A673 (cell line): ENCODE measurements around the gene SPECC1L. TPM values are rescaled to one million over a fixed set of nuclear protein-coding genes. Genes with fewer than 3 reads are reported as not detected.

Source experiments
- BruUV-seq: library from RNA; stranded (reverse); fragments of 400-500 nt; replicated peaks from 2 replicates; lab custom pipeline; 2021; lab: Mats Ljungman, UMichigan
- CTCF ChIA-PET: fragments of 300-600 bp; sonication (Branson Sonifier 250); formaldehyde crosslinking; loops from one replicate; lab custom pipeline; 2022; ENCODE audit warnings: antibody characterized with exemption; lab: Charles Lee
- POLR2A ChIA-PET: fragments of 300-600 bp; sonication (Branson Sonifier 250); formaldehyde crosslinking; loops from one replicate; lab custom pipeline; 2022; ENCODE audit warnings: antibody characterized with exemption; ENCODE audit not compliant: low non-redundant PET; lab: Charles Lee
- DNase-seq: peaks from one replicate; pipeline ENCODE4 v3.0.0-alpha.2; 2015; ENCODE audit warnings: low spot score
- H3K27ac ChIP-seq: fragments of 200-600 bp; sonication (generic); 2 replicates; pipeline ENCODE4 v1.5.1; 2016; ENCODE audit warnings: mixed run types, low read depth, mild to moderate bottlenecking, mixed read lengths, antibody characterized with exemption, low read length; ENCODE audit not compliant: poor library complexity, severe bottlenecking
- H3K27me3 ChIP-seq: fragments of 200-600 bp; sonication (generic); replicated peaks from 2 replicates; pipeline ENCODE4 v1.6.1; 2017; ENCODE audit warnings: mixed run types, low read depth, mild to moderate bottlenecking, mixed read lengths, antibody characterized with exemption, low read length; ENCODE audit not compliant: insufficient read depth, poor library complexity
- H3K36me3 ChIP-seq: fragments of 200-600 bp; sonication (generic); 2 replicates; pipeline ENCODE4 v1.6.1; 2016; ENCODE audit warnings: mixed run types, mild to moderate bottlenecking, mixed read lengths, antibody characterized with exemption, low read length; ENCODE audit not compliant: insufficient read depth, poor library complexity, severe bottlenecking
- H3K4me1 ChIP-seq: fragments of 200-600 bp; sonication (generic); 2 replicates; pipeline ENCODE4 v1.6.1; 2017; ENCODE audit warnings: mixed run types, mild to moderate bottlenecking, mixed read lengths, antibody characterized with exemption, low read length; ENCODE audit not compliant: insufficient read depth, poor library complexity, severe bottlenecking
- H3K4me3 ChIP-seq: fragments of 200-600 bp; sonication (generic); 2 replicates; pipeline ENCODE4 v1.5.1; 2016; ENCODE audit warnings: low read depth, mixed run types, mild to moderate bottlenecking, mixed read lengths, low read length; ENCODE audit not compliant: poor library complexity, severe bottlenecking
- H3K9me3 ChIP-seq: fragments of 200-600 bp; sonication (generic); 2 replicates; pipeline ENCODE4 v1.6.1; 2016; ENCODE audit warnings: mixed run types, low read depth, mild to moderate bottlenecking, mixed read lengths, antibody characterized with exemption, low read length; ENCODE audit not compliant: poor library complexity, severe bottlenecking
- EZH2 ChIP-seq: fragments of 200-600 bp; sonication (generic); IDR thresholded peaks from 2 replicates; pipeline ENCODE4 v1.6.1; 2017; ENCODE audit warnings: borderline replicate concordance, low read depth, mild to moderate bottlenecking, mixed read lengths, antibody characterized with exemption, low read length; ENCODE audit not compliant: poor library complexity, severe bottlenecking
- intact Hi-C: fragments of 100-400 bp; cut with micrococcal nuclease; formaldehyde crosslinking; loops from one replicate; pipeline ENCODE4 v1.10.0; 2022; ENCODE audit not compliant: unreplicated experiment
- total RNA-seq: library from RNA; stranded (reverse); gene quantifications from 2 replicates; pipeline ENCODE4 v1.2.3, GENCODE V29; 2021
- TF ChIP-seq, protein P1 (sequence below): fragments of 300-800, 200-600 bp; sonication (generic); conservative IDR thresholded peaks from 2 replicates; pipeline ENCODE4 v1.5.1; 2017; ENCODE audit warnings: low read depth, mild to moderate bottlenecking, antibody characterized with exemption, low read length, moderate library complexity, mixed read lengths

Gene SPECC1L
- total RNA-seq, 1 experiment from 2014 or later, result 56.7 TPM

DNA sequence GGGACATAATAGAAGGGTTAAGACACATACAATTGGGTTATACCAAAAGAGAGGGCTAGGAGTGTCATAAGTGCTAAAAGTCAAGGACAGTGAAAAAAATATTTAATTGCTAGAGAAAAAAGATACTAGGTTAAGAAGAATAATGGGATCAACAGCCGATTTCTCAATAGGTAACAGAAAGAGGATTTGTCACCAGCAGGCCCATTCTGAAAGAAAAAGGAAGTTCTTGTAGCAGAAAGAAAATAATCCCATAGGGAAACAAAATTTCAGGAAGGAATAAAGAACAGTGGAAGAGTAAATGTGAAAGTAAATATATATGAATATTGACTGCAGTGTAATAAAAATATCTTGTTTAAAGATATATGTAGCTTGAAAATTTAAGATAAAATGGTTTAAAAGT lies 113.5 kb downstream of the SPECC1L start:
- no TSS peak for BruUV-seq
- no peak for TF ChIP-seq EZH2
- intact Hi-C loops, result no loop called here
- ChIA-PET CTCF (no interaction called here), POLR2A (no interaction called here)
- H3K27ac ChIP-seq, result no peak overlapping the region
- H3K4me3 ChIP-seq, result no peak overlapping the region
- H3K9me3 ChIP-seq, result no peaks in the 10 kb centered on the region
- DNase-seq, result no peak
- H3K27me3 ChIP-seq, result no peaks in the 10 kb centered on the region
- H3K36me3 ChIP-seq, result no peaks in the 10 kb centered on the region
- peaks cover 6% of the 10 kb centered on the region for H3K4me1 ChIP-seq

DNA sequence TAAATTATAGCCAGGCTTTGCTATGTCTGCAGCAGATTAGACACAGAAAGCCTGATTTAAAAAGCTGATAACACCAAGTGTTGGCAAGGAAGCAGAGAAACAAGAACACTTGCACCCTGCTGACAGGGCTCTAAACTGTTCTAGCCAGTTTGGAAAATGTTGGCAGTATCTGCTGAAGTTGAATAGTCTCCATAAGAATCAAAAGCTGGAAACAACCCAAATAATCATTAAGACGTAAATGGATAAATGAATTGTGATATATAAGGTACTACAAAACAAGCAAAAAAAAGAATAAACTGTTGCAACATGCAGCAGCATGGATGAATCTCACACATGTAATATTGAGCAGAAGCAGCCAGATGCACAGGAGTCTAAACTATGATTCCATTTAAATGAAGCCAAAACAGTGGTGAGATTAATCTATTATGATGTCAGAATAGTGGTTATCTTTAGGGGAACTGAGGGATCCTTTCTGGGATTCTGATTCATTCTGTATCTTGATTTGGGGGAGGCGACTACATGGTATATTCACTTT lies 116.4 kb downstream of the SPECC1L start:
- Histone ChIP-seq H3K4me1 (no peaks in the 10 kb centered on the region), H3K27me3 (no peaks in the 10 kb centered on the region), H3K4me3 (no peak overlapping the region), H3K36me3 (no peaks in the 10 kb centered on the region), H3K9me3 (no peaks in the 10 kb centered on the region), H3K27ac (no peak overlapping the region)
- POLR2A ChIA-PET, result no interaction called here
- BruUV-seq, result no TSS peak
- no peak for DNase-seq
- no peak for TF ChIP-seq EZH2
- TF ChIP-seq, protein P1, sequence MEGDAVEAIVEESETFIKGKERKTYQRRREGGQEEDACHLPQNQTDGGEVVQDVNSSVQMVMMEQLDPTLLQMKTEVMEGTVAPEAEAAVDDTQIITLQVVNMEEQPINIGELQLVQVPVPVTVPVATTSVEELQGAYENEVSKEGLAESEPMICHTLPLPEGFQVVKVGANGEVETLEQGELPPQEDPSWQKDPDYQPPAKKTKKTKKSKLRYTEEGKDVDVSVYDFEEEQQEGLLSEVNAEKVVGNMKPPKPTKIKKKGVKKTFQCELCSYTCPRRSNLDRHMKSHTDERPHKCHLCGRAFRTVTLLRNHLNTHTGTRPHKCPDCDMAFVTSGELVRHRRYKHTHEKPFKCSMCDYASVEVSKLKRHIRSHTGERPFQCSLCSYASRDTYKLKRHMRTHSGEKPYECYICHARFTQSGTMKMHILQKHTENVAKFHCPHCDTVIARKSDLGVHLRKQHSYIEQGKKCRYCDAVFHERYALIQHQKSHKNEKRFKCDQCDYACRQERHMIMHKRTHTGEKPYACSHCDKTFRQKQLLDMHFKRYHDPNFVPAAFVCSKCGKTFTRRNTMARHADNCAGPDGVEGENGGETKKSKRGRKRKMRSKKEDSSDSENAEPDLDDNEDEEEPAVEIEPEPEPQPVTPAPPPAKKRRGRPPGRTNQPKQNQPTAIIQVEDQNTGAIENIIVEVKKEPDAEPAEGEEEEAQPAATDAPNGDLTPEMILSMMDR, result no peak
- CTCF ChIA-PET, result no interaction called here
- intact Hi-C loops, result no loop called here

DNA sequence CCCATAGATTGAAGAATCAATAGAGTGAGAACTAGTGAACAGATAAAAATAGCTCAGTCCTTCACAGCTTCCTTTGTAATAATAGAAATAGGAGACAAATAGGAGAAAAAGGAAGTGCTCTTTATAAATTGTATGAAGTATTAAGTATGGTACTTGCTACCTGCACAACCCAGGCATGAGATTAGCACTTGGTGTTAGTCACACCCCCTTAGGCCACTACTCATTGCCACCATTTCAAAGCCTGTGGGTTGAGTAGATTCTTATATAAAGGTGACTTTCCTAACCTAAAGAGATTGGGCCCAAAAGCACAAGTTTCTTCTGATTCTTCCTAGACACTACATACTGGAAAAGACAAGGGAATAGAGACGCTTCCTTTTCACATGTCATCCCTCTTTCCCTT lies 119.0 kb downstream of the SPECC1L start:
- CTCF ChIA-PET, result no interaction called here
- Histone ChIP-seq H3K36me3 (no peaks in the 10 kb centered on the region), H3K9me3 (no peaks in the 10 kb centered on the region), H3K4me1 (no peaks in the 10 kb centered on the region), H3K27me3 (no peaks in the 10 kb centered on the region), H3K27ac (no peak overlapping the region), H3K4me3 (no peak overlapping the region)
- POLR2A ChIA-PET, result no interaction called here
- no peak for DNase-seq
- intact Hi-C loops, result no loop called here
- BruUV-seq, result no TSS peak
- TF ChIP-seq EZH2, result no peak
- TF ChIP-seq, protein P1, result no peak

DNA sequence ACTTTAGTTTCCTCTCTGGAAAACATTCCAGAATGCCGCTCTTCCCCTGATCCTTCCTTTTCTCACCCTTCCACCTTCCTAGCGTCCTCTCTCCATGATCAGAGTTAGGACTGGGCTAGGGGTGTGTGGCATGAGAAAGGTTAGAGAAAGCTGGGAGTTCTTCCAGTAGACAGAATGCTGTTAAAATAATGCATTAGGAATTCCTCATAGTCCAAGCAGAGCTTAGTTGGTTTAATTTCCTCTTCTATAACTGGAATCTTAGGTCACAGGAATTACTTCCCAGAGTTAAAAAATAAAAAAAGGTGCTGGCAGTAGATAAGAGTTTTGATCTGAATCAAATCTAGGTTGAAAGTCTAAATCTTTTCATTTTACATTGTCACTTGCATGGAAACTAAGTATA lies 119.5 kb downstream of the SPECC1L start:
- CTCF ChIA-PET, result no interaction called here
- no peak overlapping the region for H3K4me3 ChIP-seq
- no peaks in the 10 kb centered on the region for H3K4me1 ChIP-seq
- BruUV-seq, result no TSS peak
- POLR2A ChIA-PET, result no interaction called here
- H3K27ac ChIP-seq, result no peak overlapping the region
- intact Hi-C loops, result no loop called here
- no peaks in the 10 kb centered on the region for H3K9me3 ChIP-seq
- H3K36me3 ChIP-seq, result no peaks in the 10 kb centered on the region
- no peaks in the 10 kb centered on the region for H3K27me3 ChIP-seq
- TF ChIP-seq EZH2, result no peak
- TF ChIP-seq, protein P1, result no peak
- no peak for DNase-seq
